Measurements from ENCODE around the gene GMPPA. TPM values are rescaled to one million over a fixed set of nuclear protein-coding genes. Genes with fewer than 3 reads are reported as not detected.

The GMPPA gene
- total and polyA plus RNA-seq, 7 donors, result 14.4 to 33.8 (median 20.0) TPM

- 21 to 33% (median 24%) methylated on average over 14 of the region's 14 CpGs for WGBS, 3 donors
- peak overlapping the region; percentile 49 for H3K4me3 ChIP-seq
- no peaks in the 10 kb centered on the region for H3K27me3 ChIP-seq (ENCODE audit: insufficient read depth in 3 of 3, low read length in 2 of 3)
- H3K4me1 ChIP-seq, result peaks cover 32% of the 10 kb centered on the region
- peak; percentile 69 to 86 for DNase-seq
- peak; percentile 67 to 78 (median 74) for ATAC-seq
- intact Hi-C loops (cut with DNase I), result loop anchor here in 1 of 2 donors (2.0 kb wide), 1 partner anchor 39 kb away; the partner anchor contains the start of gene GMPPA
- H3K9me3 ChIP-seq, result no peaks in the 10 kb centered on the region
- H3K36me3 ChIP-seq (ENCODE audit: insufficient read depth in 1 of 2, low read depth in 1 of 2), result peaks cover 0 to 45% of the 10 kb centered on the region in 2 donors
- TF ChIP-seq CTCF (IDR thresholded peaks at IDR 0.05), result peak; percentile 93
- peak overlapping the region; percentile 94 for H3K27ac ChIP-seq
These were observed 39.0 kb upstream of the GMPPA start for GRCh38 chr2:219459460-219460311.

GRCh38 chr2:219460424-219460926, 38.2 kb upstream of the GMPPA start:
- peaks cover 32% of the 10 kb centered on the region for H3K4me1 ChIP-seq
- peaks cover 0 to 46% of the 10 kb centered on the region in 2 donors for H3K36me3 ChIP-seq (ENCODE audit: insufficient read depth in 1 of 2, low read depth in 1 of 2)
- no peaks in the 10 kb centered on the region for H3K27me3 ChIP-seq (ENCODE audit: insufficient read depth in 3 of 3, low read length in 2 of 3)
- H3K27ac ChIP-seq, result peak overlapping the region; percentile 94
- ATAC-seq (peak; percentile 67 to 84 (median 77)), DNase-seq (peak; percentile 69 to 90)
- TF ChIP-seq CTCF (IDR thresholded peaks at IDR 0.05), result no peak
- WGBS, 3 donors, result 5 to 25% (median 13%) methylated on average over 11 to 18 of the region's 18 CpGs
- H3K4me3 ChIP-seq, result peak overlapping the region; percentile 49
- no peaks in the 10 kb centered on the region for H3K9me3 ChIP-seq
- intact Hi-C loops (cut with DNase I), result no loop called here

- intact Hi-C loops (cut with DNase I), result no loop called here
- peaks cover 0 to 51% of the 10 kb centered on the region in 2 donors for H3K36me3 ChIP-seq (ENCODE audit: insufficient read depth in 1 of 2, low read depth in 1 of 2)
- peak overlapping the region; percentile 94 for H3K27ac ChIP-seq
- ATAC-seq (peak; percentile 44 to 74 (median 58)), DNase-seq (peak in 1 of 2 donors; percentile 76)
- TF ChIP-seq CTCF (IDR thresholded peaks at IDR 0.05), result no peak
- WGBS, 3 donors, result 6 to 20% (median 8%) methylated on average over 8 to 11 of the region's 11 CpGs
- peaks cover 32% of the 10 kb centered on the region for H3K4me1 ChIP-seq
- no peaks in the 10 kb centered on the region for H3K27me3 ChIP-seq (ENCODE audit: insufficient read depth in 3 of 3, low read length in 2 of 3)
- peak overlapping the region; percentile 49 for H3K4me3 ChIP-seq
- no peaks in the 10 kb centered on the region for H3K9me3 ChIP-seq
These were observed 37.6 kb upstream of the GMPPA start for GRCh38 chr2:219461047-219461514.

- Histone ChIP-seq H3K27me3 (ENCODE audit: insufficient read depth in 3 of 3, low read length in 2 of 3) (no peaks in the 10 kb centered on the region), H3K36me3 (ENCODE audit: insufficient read depth in 1 of 2, low read depth in 1 of 2) (peaks cover 0 to 53% of the 10 kb centered on the region in 2 donors), H3K4me1 (peaks cover 32% of the 10 kb centered on the region), H3K27ac (peak overlapping the region; percentile 94), H3K9me3 (no peaks in the 10 kb centered on the region), H3K4me3 (peak overlapping the region; percentile 49)
- no peak for DNase-seq
- ATAC-seq, result no peak
- WGBS, 3 donors, result 65 to 75% (median 72%) methylated on average over 11 to 14 of the region's 14 CpGs
- intact Hi-C loops (cut with DNase I), result no loop called here
- no peak for TF ChIP-seq CTCF (IDR thresholded peaks at IDR 0.05)
These were observed 37.0 kb upstream of the GMPPA start for GRCh38 chr2:219461669-219462068.

All from psoas muscle (tissue), 8 donors.